Measurements from ENCODE around the gene CHD1.

The CHD1 gene

GRCh38 chr5:98836175-98836574 is 92.6 kb downstream of the CHD1 start:
- POLR2A ChIA-PET, result no interaction called here
- CTCF ChIA-PET, result no interaction called here
- no peak for TF ChIP-seq SP1 (IDR thresholded peaks at IDR 0.05)
- no peak for TF ChIP-seq L3MBTL2 (conservative IDR thresholded peaks at IDR 0.05)
- no peak for TF ChIP-seq FOXK2 (IDR thresholded peaks at IDR 0.05)
- no peak for TF ChIP-seq BHLHE40 (IDR thresholded peaks at IDR 0.05; ENCODE audit: borderline replicate concordance)
- TF ChIP-seq FOXM1 (IDR thresholded peaks at IDR 0.05; ENCODE audit: borderline replicate concordance), result no peak
- TF ChIP-seq ZNF384 (IDR thresholded peaks at IDR 0.05), result no peak
- TF ChIP-seq PKNOX1 (IDR thresholded peaks at IDR 0.05), result no peak
- TF ChIP-seq ELF4 (IDR thresholded peaks at IDR 0.05), result no peak
- no peak for TF ChIP-seq CTBP1 (IDR thresholded peaks at IDR 0.05; ENCODE audit: borderline replicate concordance)
- no peak for TF ChIP-seq ARNT (IDR thresholded peaks at IDR 0.05)
- TF ChIP-seq TARDBP (IDR thresholded peaks at IDR 0.05), result no peak
- no peak for TF ChIP-seq FOXA1 (IDR thresholded peaks at IDR 0.05)
- no peak for TF ChIP-seq HDGF (IDR thresholded peaks at IDR 0.05; ENCODE audit: borderline replicate concordance)
- TF ChIP-seq SUZ12 (IDR thresholded peaks at IDR 0.05), result no peak
- no peak for DNase-seq (ENCODE audit: extremely low spot score)

- TF ChIP-seq BHLHE40 (IDR thresholded peaks at IDR 0.05; ENCODE audit: borderline replicate concordance), result no peak
- TF ChIP-seq ELF4 (IDR thresholded peaks at IDR 0.05), result no peak
- no peak for TF ChIP-seq ZNF384 (IDR thresholded peaks at IDR 0.05)
- TF ChIP-seq FOXK2 (IDR thresholded peaks at IDR 0.05), result no peak
- TF ChIP-seq L3MBTL2 (conservative IDR thresholded peaks at IDR 0.05), result no peak
- no peak for TF ChIP-seq NFRKB (IDR thresholded peaks at IDR 0.05)
- TF ChIP-seq FOXM1 (IDR thresholded peaks at IDR 0.05; ENCODE audit: borderline replicate concordance), result no peak
- TF ChIP-seq HDGF (IDR thresholded peaks at IDR 0.05; ENCODE audit: borderline replicate concordance), result no peak
- TF ChIP-seq FOXA1 (IDR thresholded peaks at IDR 0.05), result no peak
- TF ChIP-seq SUZ12 (IDR thresholded peaks at IDR 0.05), result no peak
- no peak for DNase-seq (ENCODE audit: extremely low spot score)
- CTCF ChIA-PET, result interaction anchor here (0.8 kb wide), 1 partner anchor 383 kb away, joined by 3 read pairs; no protein-coding TSS in a partner anchor
- POLR2A ChIA-PET, result no interaction called here
These were observed 101.1 kb downstream of the CHD1 start for GRCh38 chr5:98827588-98828284.

- peak; percentile 39 for DNase-seq (ENCODE audit: extremely low spot score)
- ChIA-PET POLR2A (no interaction called here), CTCF (no interaction called here)
- no peak for TF ChIP-seq ZNF384 (IDR thresholded peaks at IDR 0.05)
These were observed 101.6 kb downstream of the CHD1 start for GRCh38 chr5:98827161-98827560.

- no peak for TF ChIP-seq FOXM1 (IDR thresholded peaks at IDR 0.05; ENCODE audit: borderline replicate concordance)
- no peak for TF ChIP-seq ZNF384 (IDR thresholded peaks at IDR 0.05)
- no peak for DNase-seq (ENCODE audit: extremely low spot score)
- CTCF ChIA-PET, result no interaction called here
- POLR2A ChIA-PET, result no interaction called here
These were observed 103.0 kb downstream of the CHD1 start for GRCh38 chr5:98825582-98826375.

GRCh38 chr5:98816582-98817222 is 112.1 kb downstream of the CHD1 start:
- no peak for DNase-seq (ENCODE audit: extremely low spot score)
- POLR2A ChIA-PET, result no interaction called here
- TF ChIP-seq SUZ12 (IDR thresholded peaks at IDR 0.05) (no peak), TARDBP (IDR thresholded peaks at IDR 0.05) (no peak), PKNOX1 (IDR thresholded peaks at IDR 0.05) (no peak), FOXK2 (IDR thresholded peaks at IDR 0.05) (no peak), ZNF384 (IDR thresholded peaks at IDR 0.05) (no peak), NFRKB (IDR thresholded peaks at IDR 0.05) (no peak), SP1 (IDR thresholded peaks at IDR 0.05) (no peak), BHLHE40 (IDR thresholded peaks at IDR 0.05; ENCODE audit: borderline replicate concordance) (no peak), CTBP1 (IDR thresholded peaks at IDR 0.05; ENCODE audit: borderline replicate concordance) (no peak), FOXM1 (IDR thresholded peaks at IDR 0.05; ENCODE audit: borderline replicate concordance) (no peak), ELF4 (IDR thresholded peaks at IDR 0.05) (no peak), LEF1 (IDR thresholded peaks at IDR 0.05; ENCODE audit: borderline replicate concordance) (no peak), HDGF (IDR thresholded peaks at IDR 0.05; ENCODE audit: borderline replicate concordance) (no peak)
- CTCF ChIA-PET, result interaction anchor here (0.6 kb wide), 1 partner anchor 836 kb away, joined by 3 read pairs; no protein-coding TSS in a partner anchor

- ChIA-PET CTCF (interaction anchor here (0.8 kb wide), 1 partner anchor 45 kb away, joined by 3 read pairs; no protein-coding TSS in a partner anchor), POLR2A (no interaction called here)
- DNase-seq (ENCODE audit: extremely low spot score), result no peak
- no peak for TF ChIP-seq TARDBP (IDR thresholded peaks at IDR 0.05)
These were observed 115.1 kb downstream of the CHD1 start for GRCh38 chr5:98813755-98814154.

GRCh38 chr5:98810206-98810605 is 118.6 kb downstream of the CHD1 start:
- CTCF ChIA-PET, result interaction anchor here (1.3 kb wide), 1 partner anchor 14 kb away, joined by 3 read pairs; no protein-coding TSS in a partner anchor

More at GRCh38 chr5:98810206-98810605, 118.6 kb downstream of the CHD1 start:
- TF ChIP-seq SP1 (IDR thresholded peaks at IDR 0.05) (no peak), CTBP1 (IDR thresholded peaks at IDR 0.05; ENCODE audit: borderline replicate concordance) (no peak), FOXM1 (IDR thresholded peaks at IDR 0.05; ENCODE audit: borderline replicate concordance) (no peak), LEF1 (IDR thresholded peaks at IDR 0.05; ENCODE audit: borderline replicate concordance) (no peak), NFRKB (IDR thresholded peaks at IDR 0.05) (no peak), FOXA1 (IDR thresholded peaks at IDR 0.05) (no peak), TARDBP (IDR thresholded peaks at IDR 0.05) (no peak), ZNF384 (IDR thresholded peaks at IDR 0.05) (no peak), SUZ12 (IDR thresholded peaks at IDR 0.05) (no peak), HDGF (IDR thresholded peaks at IDR 0.05; ENCODE audit: borderline replicate concordance) (no peak), ARNT (IDR thresholded peaks at IDR 0.05) (no peak), BHLHE40 (IDR thresholded peaks at IDR 0.05; ENCODE audit: borderline replicate concordance) (no peak), FOXK2 (IDR thresholded peaks at IDR 0.05) (no peak), PKNOX1 (IDR thresholded peaks at IDR 0.05) (no peak), L3MBTL2 (conservative IDR thresholded peaks at IDR 0.05) (no peak), ELF4 (IDR thresholded peaks at IDR 0.05) (no peak)
- POLR2A ChIA-PET, result no interaction called here
- DNase-seq (ENCODE audit: extremely low spot score), result no peak

Measured in HEK293T (cell line).